ENCODE data around the gene VPS35.

Gene VPS35

GRCh38 chr16:46606231-46606630 is 82.7 kb downstream of the VPS35 start:
- DNase-seq, result no peak

Data from stimulated activated CD4-positive, alpha-beta T cell treated with anti-CD3 and anti-CD28 coated beads, Interleukin-12 subunit alpha, Interleukin-12 subunit beta, amount 100 ng/mL, for 4 hours (primary cell).